Measurements from ENCODE around the gene RICTOR.

DNA sequence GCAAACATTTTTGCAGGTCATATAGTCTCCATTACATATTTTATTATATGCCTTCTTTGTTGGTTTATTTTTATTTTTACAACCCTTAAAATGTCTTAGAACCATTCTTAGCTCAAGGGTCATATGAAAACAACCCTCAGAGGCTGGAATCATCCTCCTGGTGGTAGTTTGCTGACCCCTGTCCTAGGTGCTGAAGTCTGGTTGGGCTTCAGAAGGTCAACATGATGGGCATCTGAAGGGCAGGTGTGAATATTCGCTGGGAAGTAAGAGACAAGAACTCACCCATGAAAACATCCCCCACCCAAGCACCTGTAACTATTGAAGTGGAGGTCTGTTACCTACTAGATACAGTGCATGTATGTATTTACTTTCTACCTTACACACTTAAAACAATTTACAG lies 153.0 kb downstream of the RICTOR start:
- TF ChIP-seq ESRRG (CRISPR knock-in tag; IDR thresholded peaks at IDR 0.05), result no peak
- no peak for TF ChIP-seq PATZ1 (CRISPR knock-in tag; IDR thresholded peaks at IDR 0.05; ENCODE audit: borderline replicate concordance)
- no peak for TF ChIP-seq CREB5 (CRISPR knock-in tag; IDR thresholded peaks at IDR 0.05; ENCODE audit: low read depth)
- no peak for TF ChIP-seq ZNF565 (CRISPR knock-in tag; conservative IDR thresholded peaks at IDR 0.05; ENCODE audit: low read depth)
- no peak for TF ChIP-seq CSDC2 (CRISPR knock-in tag; IDR thresholded peaks at IDR 0.05)
- TF ChIP-seq PPARA (CRISPR knock-in tag; IDR thresholded peaks at IDR 0.05; ENCODE audit: borderline replicate concordance), result no peak
- TF ChIP-seq ZNF8 (CRISPR knock-in tag; IDR thresholded peaks at IDR 0.05), result no peak
- no peak for TF ChIP-seq ZFP3 (CRISPR knock-in tag; IDR thresholded peaks at IDR 0.05)
- TF ChIP-seq GLIS3 (CRISPR knock-in tag; IDR thresholded peaks at IDR 0.05), result no peak

All from SK-N-SH treated with all-trans-retinoic acid at 6 μM for 48 hours (cell line).